ENCODE data around the gene DPEP1.

DPEP1 gene

DNA sequence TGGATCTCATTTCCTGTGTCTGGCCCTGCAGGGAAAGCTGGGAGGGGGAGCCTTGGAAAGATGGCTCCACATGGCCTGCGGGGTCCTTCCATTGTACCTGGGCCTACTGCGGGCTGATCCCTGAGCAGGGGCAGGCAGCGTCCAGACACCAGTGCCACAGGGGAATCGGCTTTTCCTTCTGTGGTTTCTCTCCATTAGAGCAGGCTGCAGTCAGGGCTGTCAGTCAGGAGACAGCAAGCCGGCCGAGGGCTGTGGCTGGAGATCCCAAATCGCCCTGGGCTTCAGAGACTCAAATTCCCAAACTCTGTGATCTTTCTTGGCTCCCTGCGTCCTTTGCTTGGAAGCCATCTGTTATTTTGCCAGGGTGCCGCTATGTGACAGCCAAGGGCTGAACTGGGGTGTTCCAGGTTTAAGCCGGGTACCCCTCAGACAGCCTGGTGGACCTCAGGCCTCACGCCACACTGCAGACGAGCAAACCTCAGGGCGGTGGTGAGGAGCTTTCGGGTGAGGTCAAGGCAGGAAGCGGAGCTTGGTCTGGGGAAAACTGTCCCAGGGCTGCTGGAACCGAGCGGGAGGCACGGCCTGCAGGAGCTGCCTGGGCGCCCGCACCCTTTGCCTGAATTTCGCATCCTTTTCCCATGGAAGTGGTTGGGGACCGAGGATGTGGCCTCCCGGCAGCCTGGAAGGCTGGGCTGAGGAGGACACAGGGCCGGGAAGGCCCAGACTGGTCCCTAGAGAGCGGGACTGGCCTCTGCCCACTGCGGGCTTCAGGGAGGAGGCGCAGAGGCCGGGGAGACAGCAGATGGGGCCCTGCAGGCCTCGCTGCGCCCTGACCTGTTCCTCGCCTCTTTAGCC lies 39.4 kb upstream of the DPEP1 start:
- peak overlapping the region; percentile 8; the same call in 1 of the 2 replicates for H3K27ac ChIP-seq
- DNase-seq (ENCODE audit: low spot score), result no peak
- TF ChIP-seq, protein P1, sequence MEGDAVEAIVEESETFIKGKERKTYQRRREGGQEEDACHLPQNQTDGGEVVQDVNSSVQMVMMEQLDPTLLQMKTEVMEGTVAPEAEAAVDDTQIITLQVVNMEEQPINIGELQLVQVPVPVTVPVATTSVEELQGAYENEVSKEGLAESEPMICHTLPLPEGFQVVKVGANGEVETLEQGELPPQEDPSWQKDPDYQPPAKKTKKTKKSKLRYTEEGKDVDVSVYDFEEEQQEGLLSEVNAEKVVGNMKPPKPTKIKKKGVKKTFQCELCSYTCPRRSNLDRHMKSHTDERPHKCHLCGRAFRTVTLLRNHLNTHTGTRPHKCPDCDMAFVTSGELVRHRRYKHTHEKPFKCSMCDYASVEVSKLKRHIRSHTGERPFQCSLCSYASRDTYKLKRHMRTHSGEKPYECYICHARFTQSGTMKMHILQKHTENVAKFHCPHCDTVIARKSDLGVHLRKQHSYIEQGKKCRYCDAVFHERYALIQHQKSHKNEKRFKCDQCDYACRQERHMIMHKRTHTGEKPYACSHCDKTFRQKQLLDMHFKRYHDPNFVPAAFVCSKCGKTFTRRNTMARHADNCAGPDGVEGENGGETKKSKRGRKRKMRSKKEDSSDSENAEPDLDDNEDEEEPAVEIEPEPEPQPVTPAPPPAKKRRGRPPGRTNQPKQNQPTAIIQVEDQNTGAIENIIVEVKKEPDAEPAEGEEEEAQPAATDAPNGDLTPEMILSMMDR (conservative IDR thresholded peaks at IDR 0.05; ENCODE audit: low read depth), result no peak
- CTCF ChIA-PET, result interaction anchor here (0.6 to 0.8 kb wide), 3 partner anchors 16 to 177 kb away, joined by 3 to 6 read pairs (median 4); no protein-coding TSS in a partner anchor
- POLR2A ChIA-PET (ENCODE audit: low non-redundant PET), result no interaction called here

DNA sequence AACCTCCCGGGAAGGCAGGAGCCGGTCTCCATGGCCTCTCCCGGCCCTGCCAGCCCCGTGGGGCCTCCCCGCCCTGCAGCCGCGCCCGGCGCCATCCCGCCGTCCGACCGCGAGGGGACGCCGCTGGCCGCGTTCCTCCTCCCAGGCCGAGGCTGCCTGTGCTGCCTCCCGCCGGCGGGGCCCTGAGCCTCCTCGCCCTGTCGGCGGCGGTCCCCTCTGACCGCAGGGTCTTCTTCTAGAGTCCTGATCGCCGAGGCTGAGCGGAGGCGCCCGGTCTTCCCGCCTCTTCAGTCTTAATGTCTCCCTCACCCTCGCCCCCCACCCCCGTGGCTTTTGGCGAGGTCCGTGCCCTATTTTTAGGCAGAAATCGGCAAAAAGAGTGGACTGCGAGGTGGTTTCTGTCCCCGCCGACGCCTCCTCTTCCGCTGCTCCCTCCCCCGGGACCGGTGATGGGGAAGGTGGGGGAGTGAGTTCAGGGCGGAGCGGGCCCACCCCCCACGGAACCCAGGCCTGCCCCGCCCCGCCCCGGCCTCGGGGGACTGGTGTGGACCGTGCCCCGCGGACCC lies 38.7 kb upstream of the DPEP1 start:
- POLR2A ChIA-PET (ENCODE audit: low non-redundant PET), result no interaction called here
- TF ChIP-seq, protein P1 (conservative IDR thresholded peaks at IDR 0.05; ENCODE audit: low read depth), result peak; percentile 86
- CTCF ChIA-PET, result interaction anchor here (0.7 to 1.1 kb wide), 3 partner anchors 9 to 138 kb away, joined by 3 read pairs; no protein-coding TSS in a partner anchor
- DNase-seq (ENCODE audit: low spot score), result peak; percentile 70
- H3K27ac ChIP-seq, result peak overlapping the region; percentile 8; the same call in 1 of the 2 replicates

DNA sequence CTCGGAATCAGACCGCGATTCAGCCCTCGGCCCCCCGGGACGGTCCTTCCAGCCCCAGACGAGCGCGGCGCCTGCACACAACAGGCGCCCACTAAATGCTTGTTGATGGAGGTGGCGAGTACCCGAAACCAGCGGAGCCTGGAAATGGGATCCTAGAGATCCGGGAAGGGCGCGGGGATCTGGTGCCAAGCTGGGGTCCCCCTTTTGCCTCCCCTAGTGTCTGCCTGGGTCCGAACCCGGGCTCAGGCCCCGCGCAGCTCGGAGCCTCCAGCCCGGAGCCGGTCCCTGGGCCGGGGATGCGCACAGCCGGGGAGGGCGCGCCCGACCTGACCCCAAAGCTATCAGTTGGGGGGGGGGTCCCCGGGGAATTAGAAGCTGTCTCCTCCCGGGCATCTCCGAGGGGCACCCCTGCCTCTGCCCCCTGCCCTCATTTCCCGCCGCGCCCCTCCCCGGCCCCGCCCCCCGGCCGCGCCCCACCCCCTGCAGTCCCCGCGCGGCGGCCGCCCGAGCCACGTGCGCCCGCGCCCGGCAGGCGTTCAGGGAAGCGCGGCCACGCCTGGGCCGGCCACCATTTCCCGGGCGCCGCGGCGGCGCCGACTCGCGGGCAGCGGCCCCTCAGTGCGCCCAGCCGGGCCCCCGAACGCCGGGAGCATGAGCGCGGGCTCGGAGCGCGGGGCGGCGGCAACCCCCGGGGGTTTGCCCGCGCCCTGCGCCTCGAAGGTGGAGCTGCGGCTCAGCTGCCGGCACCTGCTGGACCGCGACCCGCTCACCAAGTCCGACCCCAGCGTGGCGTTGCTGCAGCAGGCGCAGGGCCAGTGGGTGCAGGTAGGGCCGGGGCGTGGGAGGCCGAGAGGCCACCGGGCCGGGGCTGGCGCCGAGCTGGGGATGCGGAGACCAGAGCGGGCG lies 37.9 kb upstream of the DPEP1 start, which contains the start of gene CPNE7:
CPNE7 (plus strand) TSS at position 512 of the 906 bp plus-strand sequence; CDS start at position 652, 140 bp downstream.
- peak within 1 kb of the TSS; percentile 8; the same call in 1 of the 2 replicates for H3K27ac ChIP-seq
- TF ChIP-seq, protein P1 (conservative IDR thresholded peaks at IDR 0.05; ENCODE audit: low read depth), result no peak
- ChIA-PET CTCF (interaction anchor here (0.6 to 1.1 kb wide), 8 partner anchors 10 to 358 kb away, joined by 3 to 5 read pairs (median 3); partner anchors contain the start of genes CHMP1A, SPATA33 and ZNF778), POLR2A (ENCODE audit: low non-redundant PET) (no interaction called here)
- DNase-seq (ENCODE audit: low spot score), result no peak

DNA sequence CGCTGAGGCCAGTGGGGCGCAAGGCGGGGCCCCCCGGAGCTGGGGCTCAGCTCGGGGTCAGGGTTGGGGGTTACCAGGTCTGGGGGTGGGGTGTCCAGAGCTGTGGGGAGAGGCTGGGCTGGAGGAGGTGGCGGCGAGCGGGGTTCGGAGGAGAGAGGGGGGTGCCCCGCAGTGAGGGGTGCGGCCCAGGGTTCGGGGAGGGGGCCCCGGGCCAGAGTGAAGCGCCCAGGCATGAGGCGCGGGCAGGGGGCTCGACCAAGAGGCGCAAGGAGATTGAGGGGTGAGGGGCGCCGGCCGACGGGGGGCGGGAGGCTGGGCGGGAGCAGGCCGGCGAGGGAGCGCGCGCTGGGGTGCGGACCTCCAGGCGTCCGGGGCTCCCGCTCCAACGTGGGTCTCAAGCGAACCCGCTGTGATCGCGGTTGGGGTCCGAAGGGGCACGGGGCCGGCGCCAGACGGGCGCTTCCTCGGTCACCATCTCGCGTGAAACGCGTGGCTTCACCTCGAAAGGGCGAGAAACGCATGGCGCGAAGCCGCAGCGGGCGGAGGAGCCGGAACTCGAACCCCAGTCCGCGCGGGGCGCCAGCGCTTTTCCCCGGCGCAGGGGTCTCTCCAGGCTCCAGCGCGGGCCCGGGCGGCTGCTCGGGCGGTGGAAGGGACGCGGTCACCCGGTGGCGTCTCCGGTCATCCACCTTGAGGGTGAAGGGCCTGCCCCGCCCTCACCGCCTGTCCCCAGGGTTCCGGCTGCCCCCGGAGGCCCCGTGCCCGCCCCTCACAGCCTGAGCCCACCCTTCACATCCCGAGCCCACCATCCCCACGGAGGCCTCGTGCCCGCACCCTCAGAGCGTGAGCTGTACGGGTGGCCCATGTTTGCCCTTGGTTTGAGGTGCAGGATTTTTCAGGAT lies 37.0 kb upstream of the DPEP1 start:
- ChIA-PET CTCF (interaction anchor here (1.0 to 1.1 kb wide), 4 partner anchors 13 to 91 kb away, joined by 3 to 4 read pairs (median 3); no protein-coding TSS in a partner anchor), POLR2A (ENCODE audit: low non-redundant PET) (no interaction called here)
- TF ChIP-seq, protein P1 (conservative IDR thresholded peaks at IDR 0.05; ENCODE audit: low read depth), result no peak
- H3K27ac ChIP-seq, result 0 out of 2 replicates have a peak overlapping the region, but pooled peaks have one; percentile 3
- DNase-seq (ENCODE audit: low spot score), result no peak

DNA sequence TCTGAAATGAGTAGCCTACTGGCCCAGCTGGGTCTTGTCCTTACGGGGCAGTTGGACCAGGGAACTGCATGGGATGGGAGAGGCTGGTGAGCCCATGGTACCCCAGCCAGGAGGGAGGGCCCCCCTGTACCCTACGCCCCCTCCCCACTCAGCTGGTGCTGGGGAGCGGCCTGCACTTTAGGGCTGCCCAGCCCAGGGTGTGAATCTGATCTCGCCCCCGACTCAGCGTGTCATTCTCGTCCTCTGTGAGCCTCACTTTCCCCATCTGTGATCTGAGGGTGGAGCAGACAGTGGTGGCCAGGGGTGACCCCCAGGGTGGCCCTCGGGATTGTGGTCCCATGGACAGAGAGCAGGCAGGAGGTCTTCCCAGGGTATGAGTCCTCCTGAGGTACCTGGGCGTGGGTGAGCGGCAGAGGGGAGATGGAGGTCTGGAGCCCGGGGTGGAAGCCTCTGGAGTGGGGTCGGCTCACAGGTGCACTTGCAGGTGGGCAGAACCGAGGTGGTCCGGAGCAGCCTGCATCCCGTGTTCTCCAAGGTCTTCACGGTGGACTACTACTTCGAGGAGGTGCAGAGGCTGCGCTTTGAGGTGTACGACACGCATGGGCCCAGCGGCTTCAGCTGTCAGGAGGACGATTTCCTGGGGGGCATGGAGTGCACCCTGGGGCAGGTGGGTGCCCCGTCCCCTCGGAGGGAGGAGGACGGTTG lies 36.2 kb upstream of the DPEP1 start:
- DNase-seq (ENCODE audit: low spot score), result no peak
- ChIA-PET POLR2A (ENCODE audit: low non-redundant PET) (no interaction called here), CTCF (no interaction called here)
- peak overlapping the region; percentile 38 for H3K27ac ChIP-seq
- TF ChIP-seq, protein P1 (conservative IDR thresholded peaks at IDR 0.05; ENCODE audit: low read depth), result no peak
